GM12878 (cell line): ENCODE data around the gene CAMTA1. TPM values are rescaled to one million over a fixed set of nuclear protein-coding genes. Genes with fewer than 3 reads are reported as not detected.

Source experiments
- ATAC-seq: fragments of 200-7000 bp; cut with Tn5 transposase; 3 replicates; pipeline ENCODE4 v1.9.1; 2020; ENCODE audit warnings: mild to moderate bottlenecking, moderate library complexity
- BruUV-seq: library from RNA; stranded (reverse); fragments of 400-500 nt; replicated peaks from 2 replicates; lab custom pipeline; 2021; lab: Mats Ljungman, UMichigan
- CTCF ChIA-PET: fragments of 300-600 bp; sonication (Branson Sonifier 250); formaldehyde crosslinking; extraction: SDS; loops from one replicate; lab custom pipeline; 2021; ENCODE audit warnings: inconsistent platforms; lab: Yijun Ruan, JAX
- POLR2A ChIA-PET: fragments of 350-600 bp; formaldehyde crosslinking; extraction: SDS; loops from one replicate; lab custom pipeline; 2021; ENCODE audit warnings: inconsistent platforms; lab: Charles Lee
- RAD21 ChIA-PET: fragments of 300-600 bp; sonication (Branson Sonifier 250); formaldehyde crosslinking; loops from one replicate; lab custom pipeline; 2023; ENCODE audit warnings: antibody characterized with exemption; ENCODE audit not compliant: unreplicated experiment; lab: Charles Lee
- SMC1A ChIA-PET: fragments of 300-600 bp; sonication (Branson Sonifier 250); formaldehyde crosslinking; loops from one replicate; lab custom pipeline; 2023; ENCODE audit not compliant: unreplicated experiment, uncharacterized antibody; lab: Charles Lee
- DNase-seq: peaks from one replicate; pipeline ENCODE4 v3.0.0-alpha.2; 2011; ENCODE audit warnings: low read depth, low spot score
- FAIRE-seq: peaks from 3 replicates; lab custom pipeline; 2011; peaks lifted over from hg19 to GRCh38; lab: Jason Lieb, UNC
- H2AFZ ChIP-seq: 2 replicates; pipeline ENCODE4 v1.6.0; 2011; ENCODE audit warnings: low read depth, low read length, control low read depth; ENCODE audit not compliant: control insufficient read depth
- H3K27ac ChIP-seq: 2 replicates; pipeline ENCODE4 v1.5.1; 2011; ENCODE audit warnings: control low read depth; ENCODE audit not compliant: control insufficient read depth, insufficient read depth
- H3K27me3 ChIP-seq, 2 experiments: replicated peaks in 1 of 2; 2 replicates each; pipeline versions ENCODE4 v1.6.0 to v1.6.1; 2011; ENCODE audit warnings: low read length in 1 of 2; ENCODE audit not compliant: control insufficient read depth in 2 of 2, insufficient read depth in 2 of 2
- H3K36me3 ChIP-seq, 2 experiments: 2 replicates each; pipeline ENCODE4 v1.5.1; 2011; ENCODE audit warnings: low read length in 1 of 2; ENCODE audit not compliant: control insufficient read depth in 2 of 2, insufficient read depth in 2 of 2
- H3K4me1 ChIP-seq: 2 replicates; pipeline ENCODE4 v1.6.1; 2011; ENCODE audit warnings: mild to moderate bottlenecking, low read length, moderate library complexity, mixed read lengths; ENCODE audit not compliant: control insufficient read depth, insufficient read depth
- H3K4me2 ChIP-seq: 2 replicates; pipeline ENCODE4 v1.6.0; 2011; ENCODE audit warnings: control low read depth; ENCODE audit not compliant: control insufficient read depth, insufficient read depth
- H3K4me3 ChIP-seq: fragments of 200-600 bp; sonication (generic); 2 replicates; pipeline ENCODE4 v1.5.1; 2016
- H3K79me2 ChIP-seq: 2 replicates; pipeline ENCODE4 v1.6.0; 2011; ENCODE audit warnings: low read length; ENCODE audit not compliant: control insufficient read depth, insufficient read depth
- H3K9ac ChIP-seq: 2 replicates; pipeline ENCODE4 v1.8.0; 2011; ENCODE audit warnings: low read length, control low read depth, mixed read lengths; ENCODE audit not compliant: control insufficient read depth, insufficient read depth
- H3K9me3 ChIP-seq: replicated peaks from 3 replicates; pipeline ENCODE4 v1.5.1; 2011; ENCODE audit warnings: mild to moderate bottlenecking, low read length; ENCODE audit not compliant: control insufficient read depth, insufficient read depth
- H4K20me1 ChIP-seq: 2 replicates; pipeline ENCODE4 v1.6.0; 2011; ENCODE audit not compliant: control insufficient read depth, insufficient read depth
- BHLHE40 ChIP-seq, 2 experiments: fragments of 450-650 bp in 1 of 2; IDR thresholded peaks; 2 replicates each; pipeline ENCODE4 v1.6.1; 2011 to 2017; ENCODE audit warnings: low read depth in 2 of 2, borderline replicate concordance in 1 of 2, improper control_type of control experiment in 1 of 2, low read length in 1 of 2, mild to moderate bottlenecking in 1 of 2
- NFIC ChIP-seq: IDR thresholded peaks from 2 replicates; pipeline ENCODE4 v1.6.1; 2012; ENCODE audit warnings: low read depth, mild to moderate bottlenecking, inconsistent platforms, low read length, moderate library complexity
- RAD21 ChIP-seq: IDR thresholded peaks from 2 replicates; pipeline ENCODE4 v1.6.1; 2011; ENCODE audit warnings: mild to moderate bottlenecking, low read depth, low read length, moderate library complexity; ENCODE audit not compliant: insufficient read depth
- SMAD5 ChIP-seq: IDR thresholded peaks from 2 replicates; pipeline ENCODE4 v1.6.1; 2016; ENCODE audit warnings: antibody characterized with exemption, low read depth
- WGBS: methylation state at CpG from one replicate; pipeline ENCODE4 v1.1.6; 2016; ENCODE audit warnings: low lambda C conversion rate; ENCODE audit not compliant: insufficient replicate concordance, insufficient coverage; ENCODE audit errors: missing lambda C conversion rate; 5-methylcytosine and 5-hydroxymethylcytosine counted together
- in situ Hi-C: fragments of 300-500 bp; cut with MboI; formaldehyde crosslinking; loops from 9 replicates; pipeline ENCODE4 v1.14.3; 2018; ENCODE audit warnings: mixed read lengths
- intact Hi-C: fragments of 100-400 bp; cut with micrococcal nuclease; formaldehyde crosslinking; loops from one replicate; pipeline ENCODE4 v1.14.2; 2022; ENCODE audit not compliant: unreplicated experiment
- polyA plus RNA-seq, 11 experiments: library from polyadenylated mRNA; depleted of rRNA in 4 of 11; unstranded in 6 of 11; stranded (reverse) in 5 of 11; fragments of >200 nt; fragmentation: Nextera tagmentation in 4 of 11; fragmentation: Illumina TruSeq in 1 of 11; extraction: Ambion mirVana in 4 of 11; extraction: Trizol in 1 of 11; gene quantifications; 1 replicate in 1 of 11; 2 replicates in 10 of 11; pipeline versions ENCODE4 v1.2.1 to v1.2.3, GENCODE V29; 2011 to 2016; ENCODE audit warnings: inconsistent platforms in 2 of 11, missing spikeins in 2 of 11, low read depth in 1 of 11
- total RNA-seq, 4 experiments: library from RNA; depleted of rRNA in 3 of 4; stranded (reverse); fragments of >200 nt in 3 of 4; fragmentation: Illumina TruSeq in 1 of 4; extraction: Trizol in 1 of 4; gene quantifications; 2 replicates each; pipeline versions ENCODE4 v1.2.1 to v1.2.3, GENCODE V29; 2013 to 2021

CAMTA1 gene
- total and polyA plus RNA-seq, 10 of the 15 experiments (the other 5 are each of a cell fraction or from before 2014, with no cell fraction given), result 37.7 to 148 (median 76.4) TPM

- no peaks in the 10 kb centered on the region for H3K36me3 ChIP-seq
- no TSS peak for BruUV-seq
- no peak overlapping the region for H3K4me2 ChIP-seq
- ATAC-seq, result no peak
- H2AFZ ChIP-seq, result no peak overlapping the region
- no peak for DNase-seq
- no peaks in the 10 kb centered on the region for H3K79me2 ChIP-seq
- H3K27me3 ChIP-seq, result peaks cover 0 to 2% of the 10 kb centered on the region in 2 experiments; a peak in 2 of 4 replicates
- POLR2A ChIA-PET, result no interaction called here
- RAD21 ChIA-PET, result no interaction called here
- H3K27ac ChIP-seq, result no peak overlapping the region
- no peak overlapping the region for H3K4me3 ChIP-seq
- no peaks in the 10 kb centered on the region for H4K20me1 ChIP-seq
- H3K9ac ChIP-seq, result no peak overlapping the region
- intact Hi-C loops (no loop called here), in situ Hi-C loops (no loop called here)
- no peaks in the 10 kb centered on the region for H3K4me1 ChIP-seq
- WGBS, result 34% methylated on average over 18 of the region's 18 CpGs
- no peaks in the 10 kb centered on the region for H3K9me3 ChIP-seq
- CTCF ChIA-PET, result interaction anchor here (1.4 kb wide), 1 partner anchor 12 kb away, joined by 3 read pairs; no protein-coding TSS in a partner anchor
- TF ChIP-seq BHLHE40 (IDR thresholded peaks at IDR 0.05; ENCODE audit: borderline replicate concordance in 1 of 2, low read depth in 2 of 2, low read length in 1 of 2), result no peak
- no peak for TF ChIP-seq SMAD5
- TF ChIP-seq, all 136 proteins: peak for 0
- FAIRE-seq, result no peak
- SMC1A ChIA-PET, result no interaction called here
Measured at GRCh38 chr1:7640920-7641585, 855.8 kb downstream of the CAMTA1 start.

GRCh38 chr1:7641587-7642417 is 856.5 kb downstream of the CAMTA1 start:
- in situ Hi-C loops, result no loop called here

More at GRCh38 chr1:7641587-7642417, 856.5 kb downstream of the CAMTA1 start:
- Histone ChIP-seq H3K36me3 (no peaks in the 10 kb centered on the region), H3K4me1 (no peaks in the 10 kb centered on the region), H3K4me3 (no peak overlapping the region), H4K20me1 (no peaks in the 10 kb centered on the region), H3K27ac (no peak overlapping the region), H3K9me3 (no peaks in the 10 kb centered on the region), H3K27me3 (peaks cover 0 to 2% of the 10 kb centered on the region in 2 experiments; a peak in 2 of 4 replicates), H2AFZ (no peak overlapping the region), H3K9ac (no peak overlapping the region), H3K4me2 (no peak overlapping the region), H3K79me2 (no peaks in the 10 kb centered on the region)
- no TSS peak for BruUV-seq
- intact Hi-C loops, result no loop called here
- ChIA-PET POLR2A (no interaction called here), SMC1A (no interaction called here), RAD21 (no interaction called here), CTCF (interaction anchor here (1.4 kb wide), 1 partner anchor 11 kb away, joined by 3 read pairs; no protein-coding TSS in a partner anchor)
- WGBS, result 29% methylated on average over 18 of the region's 18 CpGs
- TF ChIP-seq NFIC, result no peak
- no peak for TF ChIP-seq RAD21
- ATAC-seq, result no peak
- DNase-seq, result no peak
- FAIRE-seq, result no peak
